Liver (tissue), 9 donors: Measurements from ENCODE around the gene TNC. TPM values are rescaled to one million over a fixed set of nuclear protein-coding genes. Genes with fewer than 3 reads are reported as not detected.

ENCODE experiments used
- DNase-seq: peaks from one replicate; pipeline ENCODE4 v3.0.0-alpha.2; 2017; ENCODE audit warnings: low spot score
- H3K27ac ChIP-seq, 2 donors: one replicate each; pipeline ENCODE4 v1.7.0; 2013; ENCODE audit warnings: inconsistent platforms in 2 of 2, low read length in 2 of 2, control low read depth in 1 of 2, low read depth in 1 of 2, mild to moderate bottlenecking in 1 of 2
- H3K27me3 ChIP-seq, 4 donors: one replicate each; pipeline versions ENCODE4 v1.6.1 to v1.7.0; 2013; ENCODE audit warnings: low read length in 3 of 4, inconsistent platforms in 1 of 4, mild to moderate bottlenecking in 1 of 4, moderate library complexity in 1 of 4; ENCODE audit not compliant: control insufficient read depth in 4 of 4, insufficient read depth in 4 of 4
- H3K36me3 ChIP-seq, 4 donors: one replicate each; pipeline versions ENCODE4 v1.6.1 to v1.7.0; 2013; ENCODE audit warnings: low read length in 3 of 4, mild to moderate bottlenecking in 3 of 4, low read depth in 1 of 4, moderate library complexity in 1 of 4; ENCODE audit not compliant: control insufficient read depth in 4 of 4, insufficient read depth in 3 of 4
- H3K4me1 ChIP-seq, 4 donors: one replicate each; pipeline versions ENCODE4 v1.6.1 to v1.7.0; 2013; ENCODE audit warnings: low read length in 3 of 4, mild to moderate bottlenecking in 3 of 4, moderate library complexity in 1 of 4; ENCODE audit not compliant: control insufficient read depth in 4 of 4, insufficient read depth in 4 of 4
- H3K4me3 ChIP-seq, 3 donors: one replicate each; pipeline versions ENCODE4 v1.6.1 to v1.7.0; 2013; ENCODE audit warnings: low read length in 3 of 3, control low read depth in 1 of 3, low read depth in 1 of 3, mild to moderate bottlenecking in 1 of 3
- H3K9ac ChIP-seq, 2 donors: one replicate each; pipeline ENCODE4 v1.7.0; 2013; ENCODE audit warnings: low read length in 2 of 2, mild to moderate bottlenecking in 2 of 2, moderate library complexity in 2 of 2, control low read depth in 1 of 2, low read depth in 1 of 2
- H3K9me3 ChIP-seq, 4 donors: one replicate each; pipeline versions ENCODE4 v1.6.1 to v1.7.0; 2013; ENCODE audit warnings: low read length in 3 of 4; ENCODE audit not compliant: control insufficient read depth in 4 of 4
- ATF3 ChIP-seq: IDR thresholded peaks from 2 replicates; pipeline ENCODE4 v1.6.1; 2016; ENCODE audit warnings: antibody characterized with exemption
- CTCF ChIP-seq: fragments of 150-350 bp; IDR thresholded peaks from 2 replicates; pipeline ENCODE4 v1.5.1; 2017; ENCODE audit warnings: improper control_type of control experiment, low read depth, low read length; ENCODE audit not compliant: missing input control
- FOXA1 ChIP-seq: IDR thresholded peaks from 2 replicates; pipeline ENCODE4 v1.6.1; 2016; ENCODE audit warnings: antibody characterized with exemption
- GABPA ChIP-seq, 2 donors: IDR thresholded peaks in 1 of 2; conservative IDR thresholded peaks in 1 of 2; 2 replicates each; pipeline ENCODE4 v1.6.1; 2016; ENCODE audit warnings: antibody characterized with exemption in 2 of 2, mild to moderate bottlenecking in 1 of 2, moderate library complexity in 1 of 2
- HNF4G ChIP-seq: IDR thresholded peaks from 2 replicates; pipeline ENCODE4 v1.6.1; 2016; ENCODE audit warnings: antibody characterized with exemption
- JUND ChIP-seq, 2 donors: IDR thresholded peaks; 2 replicates each; pipeline ENCODE4 v1.6.1; 2016; ENCODE audit warnings: antibody characterized with exemption in 2 of 2
- RAD21 ChIP-seq, 2 donors: IDR thresholded peaks; 2 replicates each; pipeline ENCODE4 v1.6.1; 2016; ENCODE audit warnings: antibody characterized with exemption in 2 of 2, mild to moderate bottlenecking in 2 of 2
- REST ChIP-seq: IDR thresholded peaks from 2 replicates; pipeline ENCODE4 v1.6.1; 2016; ENCODE audit warnings: antibody characterized with exemption, mild to moderate bottlenecking
- RXRA ChIP-seq, 2 donors: IDR thresholded peaks; 2 replicates each; pipeline ENCODE4 v1.6.1; 2017 to 2018; ENCODE audit warnings: antibody characterized with exemption in 2 of 2, mild to moderate bottlenecking in 1 of 2
- SP1 ChIP-seq: IDR thresholded peaks from 2 replicates; pipeline ENCODE4 v1.6.1; 2018; ENCODE audit warnings: antibody characterized with exemption, mild to moderate bottlenecking
- TAF1 ChIP-seq: conservative IDR thresholded peaks from 2 replicates; pipeline ENCODE4 v1.6.1; 2016; ENCODE audit warnings: antibody characterized with exemption, mild to moderate bottlenecking
- WGBS: extraction: QIAGEN DNeasy Blood & Tissue Kit; methylation state at CpG from one replicate; pipeline ENCODE4 v1.1.7; 2013; 5-methylcytosine and 5-hydroxymethylcytosine counted together
- polyA plus RNA-seq, 2 donors: library from polyadenylated mRNA; stranded (reverse) in 1 of 2; unstranded in 1 of 2; fragments of 200-250 nt in 1 of 2; fragments of >200 nt in 1 of 2; fragmentation: Nextera tagmentation in 1 of 2; extraction: Ambion mirVana in 1 of 2; gene quantifications; one replicate each; pipeline versions ENCODE4 v1.2.1 to v1.2.3, GENCODE V29; 2013 to 2015
- total RNA-seq, 2 donors: library from RNA; depleted of rRNA; stranded (reverse); fragments of >200 nt; gene quantifications; one replicate each; pipeline ENCODE4 v1.2.3, GENCODE V29; 2014
- donor health status: healthy.
- donor health status: healthy.
- donor health status: healthy.
- donor health status: healthy.
- donor health status: healthy.

The TNC gene
- total and polyA plus RNA-seq, 4 donors: 0.19 to 6.3 (median 1.8) TPM

GRCh38 chr9:115039516-115040120 is 78.3 kb downstream of the TNC start:
- H3K4me3 ChIP-seq: no peak overlapping the region
- no peak overlapping the region for H3K27ac ChIP-seq
- H3K4me1 ChIP-seq: no peaks in the 10 kb centered on the region
- 82% methylated on average over 4 of the region's 4 CpGs for WGBS
- DNase-seq: no peak
- no peaks in the 10 kb centered on the region for H3K36me3 ChIP-seq
- H3K27me3 ChIP-seq: no peaks in the 10 kb centered on the region
- no peaks in the 10 kb centered on the region for H3K9me3 ChIP-seq
- no peak overlapping the region for H3K9ac ChIP-seq
- TF ChIP-seq FOXA1: no peak
- TF ChIP-seq RAD21 (IDR thresholded peaks at IDR 0.05): no peak

GRCh38 chr9:115038178-115038577 is 79.8 kb downstream of the TNC start:
- DNase-seq: no peak
- no peaks in the 10 kb centered on the region for H3K9me3 ChIP-seq
- H3K4me1 ChIP-seq: no peaks in the 10 kb centered on the region
- H3K4me3 ChIP-seq: no peak overlapping the region
- WGBS: 96% methylated on average over 2 of the region's 2 CpGs
- H3K36me3 ChIP-seq: no peaks in the 10 kb centered on the region
- H3K27me3 ChIP-seq: no peaks in the 10 kb centered on the region
- H3K9ac ChIP-seq: no peak overlapping the region
- no peak overlapping the region for H3K27ac ChIP-seq
- TF ChIP-seq HNF4G (no peak), SP1 (no peak), FOXA1 (no peak)

- no peaks in the 10 kb centered on the region for H3K9me3 ChIP-seq
- H3K36me3 ChIP-seq: peaks cover 0 to 1% (median 0%) of the 10 kb centered on the region in 4 donors
- no peaks in the 10 kb centered on the region for H3K27me3 ChIP-seq
- no peak overlapping the region for H3K4me3 ChIP-seq
- TF ChIP-seq TAF1 (no peak), SP1 (no peak), ATF3 (no peak), HNF4G (no peak), JUND (IDR thresholded peaks at IDR 0.05) (no peak), RXRA (IDR thresholded peaks at IDR 0.05) (no peak), CTCF (no peak), REST (no peak), GABPA (IDR thresholded peaks at IDR 0.05 in 1 of 2, conservative IDR thresholded peaks at IDR 0.05 in 1 of 2) (no peak), RAD21 (IDR thresholded peaks at IDR 0.05) (no peak), FOXA1 (no peak)
- H3K4me1 ChIP-seq: no peaks in the 10 kb centered on the region
- no peak overlapping the region for H3K27ac ChIP-seq
- DNase-seq: no peak
- no peak overlapping the region for H3K9ac ChIP-seq
- WGBS: 95% methylated on average over 2 of the region's 2 CpGs
Measured at GRCh38 chr9:115036691-115037090, 81.3 kb downstream of the TNC start.
